ENCODE results near the gene CCDC30.

Gene CCDC30

DNA sequence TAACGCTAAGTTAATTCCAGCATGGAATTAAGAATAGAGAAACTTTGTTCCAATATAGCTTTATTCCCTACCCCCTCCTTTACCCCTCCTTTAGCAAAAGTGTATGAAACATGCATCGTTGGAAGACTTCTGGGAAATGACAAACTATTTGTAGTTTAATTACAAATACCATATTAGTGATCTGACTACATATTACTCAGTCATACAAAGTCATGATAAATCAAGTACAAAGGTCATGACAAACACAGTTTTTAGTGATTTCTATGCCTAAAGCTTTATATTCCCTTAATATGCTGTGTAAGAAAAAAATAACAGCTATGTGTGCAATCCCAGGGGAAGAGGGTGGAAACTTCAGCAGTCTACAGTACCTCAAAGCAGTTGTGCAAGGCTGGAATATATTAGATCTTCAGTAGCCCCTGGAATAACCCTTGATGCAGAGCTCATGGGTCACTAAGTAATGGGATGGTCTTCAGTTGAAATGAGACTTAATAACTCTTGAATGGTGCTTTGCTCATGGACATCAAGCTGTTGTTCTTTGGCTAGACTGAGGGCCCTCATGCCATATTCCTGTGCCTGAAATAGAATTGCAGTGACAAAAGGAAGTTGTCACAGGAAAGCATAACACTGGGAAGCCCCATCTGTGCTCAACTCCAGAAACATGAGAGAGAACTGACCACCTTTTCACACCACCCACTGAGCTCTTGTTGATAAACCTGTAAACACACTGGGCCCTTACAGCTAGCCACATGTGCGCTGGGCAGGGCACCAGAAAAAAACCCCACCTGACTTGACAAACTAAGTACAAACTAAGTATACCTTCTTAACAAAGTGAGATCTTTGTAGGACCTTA lies 32.6 kb upstream of the CCDC30 start:
- Histone ChIP-seq H3K4me2 (ENCODE audit: low read length) (no peak overlapping the region), H3K9me3 (ENCODE audit: insufficient read depth, low read length) (no peaks in the 10 kb centered on the region), H3K79me2 (ENCODE audit: low read length) (no peaks in the 10 kb centered on the region), H3K27ac (ENCODE audit: low read length) (no peak overlapping the region), H3K27me3 (ENCODE audit: low read depth, low read length) (no peaks in the 10 kb centered on the region), H3K36me3 (replicated peaks; ENCODE audit: low read depth, low read length) (no peaks in the 10 kb centered on the region), H3K4me3 (ENCODE audit: low read length) (no peak overlapping the region), H3K9ac (ENCODE audit: low read length) (no peak overlapping the region), H3K4me1 (ENCODE audit: low read length) (no peaks in the 10 kb centered on the region), H4K20me1 (ENCODE audit: insufficient read depth, low read length) (no peaks in the 10 kb centered on the region), H2AFZ (ENCODE audit: low read depth, low read length) (no peak overlapping the region)
- TF ChIP-seq EZH2phosphoT487 (IDR thresholded peaks at IDR 0.05; ENCODE audit: low read depth): no peak
- TF ChIP-seq, protein P1, sequence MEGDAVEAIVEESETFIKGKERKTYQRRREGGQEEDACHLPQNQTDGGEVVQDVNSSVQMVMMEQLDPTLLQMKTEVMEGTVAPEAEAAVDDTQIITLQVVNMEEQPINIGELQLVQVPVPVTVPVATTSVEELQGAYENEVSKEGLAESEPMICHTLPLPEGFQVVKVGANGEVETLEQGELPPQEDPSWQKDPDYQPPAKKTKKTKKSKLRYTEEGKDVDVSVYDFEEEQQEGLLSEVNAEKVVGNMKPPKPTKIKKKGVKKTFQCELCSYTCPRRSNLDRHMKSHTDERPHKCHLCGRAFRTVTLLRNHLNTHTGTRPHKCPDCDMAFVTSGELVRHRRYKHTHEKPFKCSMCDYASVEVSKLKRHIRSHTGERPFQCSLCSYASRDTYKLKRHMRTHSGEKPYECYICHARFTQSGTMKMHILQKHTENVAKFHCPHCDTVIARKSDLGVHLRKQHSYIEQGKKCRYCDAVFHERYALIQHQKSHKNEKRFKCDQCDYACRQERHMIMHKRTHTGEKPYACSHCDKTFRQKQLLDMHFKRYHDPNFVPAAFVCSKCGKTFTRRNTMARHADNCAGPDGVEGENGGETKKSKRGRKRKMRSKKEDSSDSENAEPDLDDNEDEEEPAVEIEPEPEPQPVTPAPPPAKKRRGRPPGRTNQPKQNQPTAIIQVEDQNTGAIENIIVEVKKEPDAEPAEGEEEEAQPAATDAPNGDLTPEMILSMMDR (IDR thresholded peaks at IDR 0.05; ENCODE audit: low read depth, low read length): no peak

DNA sequence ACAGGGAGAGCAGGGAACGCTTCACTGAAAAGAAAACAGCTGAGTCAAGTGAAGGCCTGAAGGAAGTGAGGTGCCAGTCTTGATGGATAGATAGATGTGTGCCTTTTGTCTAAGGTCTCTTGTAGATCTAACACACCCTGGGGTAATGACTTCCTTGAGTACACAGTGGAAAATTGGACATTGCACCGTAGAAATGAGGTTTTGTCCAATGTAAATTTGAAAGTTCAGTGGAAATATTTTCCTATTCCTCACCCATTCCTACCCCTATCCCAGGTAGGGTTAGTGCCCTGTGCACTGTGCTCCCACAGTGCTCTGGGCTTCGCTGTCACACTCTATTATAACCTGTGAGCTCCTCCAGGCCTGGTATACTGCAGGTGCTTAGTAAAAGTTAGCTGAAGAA lies 31.6 kb upstream of the CCDC30 start:
- Histone ChIP-seq H4K20me1 (ENCODE audit: insufficient read depth, low read length) (no peaks in the 10 kb centered on the region), H3K27ac (ENCODE audit: low read length) (no peak overlapping the region), H3K9ac (ENCODE audit: low read length) (no peak overlapping the region), H3K4me2 (ENCODE audit: low read length) (no peak overlapping the region), H3K4me1 (ENCODE audit: low read length) (no peaks in the 10 kb centered on the region), H3K4me3 (ENCODE audit: low read length) (no peak overlapping the region), H3K9me3 (ENCODE audit: insufficient read depth, low read length) (no peaks in the 10 kb centered on the region), H3K79me2 (ENCODE audit: low read length) (no peaks in the 10 kb centered on the region), H3K36me3 (replicated peaks; ENCODE audit: low read depth, low read length) (no peaks in the 10 kb centered on the region), H2AFZ (ENCODE audit: low read depth, low read length) (no peak overlapping the region), H3K27me3 (ENCODE audit: low read depth, low read length) (no peaks in the 10 kb centered on the region)
- TF ChIP-seq, protein P1 (IDR thresholded peaks at IDR 0.05; ENCODE audit: low read depth, low read length): no peak
- no peak for TF ChIP-seq EZH2phosphoT487 (IDR thresholded peaks at IDR 0.05; ENCODE audit: low read depth)

DNA sequence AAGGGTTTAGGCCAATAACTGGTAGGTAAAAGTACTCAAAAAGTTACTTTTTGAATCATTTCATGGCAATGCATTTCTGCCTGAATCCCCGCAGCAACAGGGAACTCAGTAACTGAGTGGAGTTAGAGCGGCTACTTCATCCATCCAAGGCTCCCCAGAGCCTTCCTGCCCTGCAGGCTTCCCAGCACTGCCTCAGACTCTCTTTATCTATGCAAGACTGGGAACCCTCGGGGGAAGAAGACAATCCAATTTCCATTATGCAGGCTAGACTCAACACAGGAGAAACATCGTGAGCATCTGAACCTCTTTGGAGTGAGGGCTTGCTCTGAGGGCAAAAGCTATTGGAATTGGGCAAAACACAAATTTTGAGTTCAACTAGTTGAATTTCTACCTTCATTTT lies 30.4 kb upstream of the CCDC30 start:
- Histone ChIP-seq H3K9me3 (ENCODE audit: insufficient read depth, low read length) (no peaks in the 10 kb centered on the region), H2AFZ (ENCODE audit: low read depth, low read length) (no peak overlapping the region), H4K20me1 (ENCODE audit: insufficient read depth, low read length) (no peaks in the 10 kb centered on the region), H3K9ac (ENCODE audit: low read length) (no peak overlapping the region), H3K79me2 (ENCODE audit: low read length) (no peaks in the 10 kb centered on the region), H3K4me1 (ENCODE audit: low read length) (no peaks in the 10 kb centered on the region), H3K27ac (ENCODE audit: low read length) (no peak overlapping the region), H3K4me2 (ENCODE audit: low read length) (no peak overlapping the region), H3K36me3 (replicated peaks; ENCODE audit: low read depth, low read length) (no peaks in the 10 kb centered on the region), H3K27me3 (ENCODE audit: low read depth, low read length) (no peaks in the 10 kb centered on the region), H3K4me3 (ENCODE audit: low read length) (no peak overlapping the region)
- TF ChIP-seq EZH2phosphoT487 (IDR thresholded peaks at IDR 0.05; ENCODE audit: low read depth): no peak
- TF ChIP-seq, protein P1 (IDR thresholded peaks at IDR 0.05; ENCODE audit: low read depth, low read length): no peak

DNA sequence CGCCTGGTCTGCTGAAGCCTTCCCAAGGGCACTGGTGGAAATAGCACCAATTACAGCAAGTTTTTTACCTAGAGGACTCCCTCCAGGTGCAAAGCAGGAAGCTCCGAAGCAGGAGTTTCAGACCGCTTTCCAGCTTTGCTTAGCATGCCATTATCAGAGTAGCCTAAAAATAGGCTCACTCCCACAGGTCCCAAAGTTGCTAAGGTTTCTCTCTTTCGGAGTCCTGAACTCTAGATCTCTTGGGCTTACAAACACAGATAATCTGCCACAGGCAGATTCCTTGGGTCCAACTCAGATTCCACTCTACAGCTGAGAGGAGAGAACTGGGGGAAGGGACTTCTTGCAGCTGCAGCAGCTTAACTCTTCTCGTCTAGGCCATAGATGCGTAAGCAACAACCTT lies 29.7 kb upstream of the CCDC30 start:
- Histone ChIP-seq H3K36me3 (replicated peaks; ENCODE audit: low read depth, low read length) (no peaks in the 10 kb centered on the region), H4K20me1 (ENCODE audit: insufficient read depth, low read length) (no peaks in the 10 kb centered on the region), H3K4me1 (ENCODE audit: low read length) (no peaks in the 10 kb centered on the region), H3K79me2 (ENCODE audit: low read length) (no peaks in the 10 kb centered on the region), H3K4me3 (ENCODE audit: low read length) (no peak overlapping the region), H3K4me2 (ENCODE audit: low read length) (no peak overlapping the region), H3K9ac (ENCODE audit: low read length) (no peak overlapping the region), H3K27me3 (ENCODE audit: low read depth, low read length) (no peaks in the 10 kb centered on the region), H3K9me3 (ENCODE audit: insufficient read depth, low read length) (no peaks in the 10 kb centered on the region), H2AFZ (ENCODE audit: low read depth, low read length) (no peak overlapping the region), H3K27ac (ENCODE audit: low read length) (no peak overlapping the region)
- TF ChIP-seq, protein P1 (IDR thresholded peaks at IDR 0.05; ENCODE audit: low read depth, low read length): no peak
